Measurements from ENCODE around the gene SLC51B.
"Not testable (repeated sequence)": the region's sequence is repeated elsewhere in the genome, so short reads cannot be mapped to it uniquely, and the experiment has no call there.

The SLC51B gene

DNA sequence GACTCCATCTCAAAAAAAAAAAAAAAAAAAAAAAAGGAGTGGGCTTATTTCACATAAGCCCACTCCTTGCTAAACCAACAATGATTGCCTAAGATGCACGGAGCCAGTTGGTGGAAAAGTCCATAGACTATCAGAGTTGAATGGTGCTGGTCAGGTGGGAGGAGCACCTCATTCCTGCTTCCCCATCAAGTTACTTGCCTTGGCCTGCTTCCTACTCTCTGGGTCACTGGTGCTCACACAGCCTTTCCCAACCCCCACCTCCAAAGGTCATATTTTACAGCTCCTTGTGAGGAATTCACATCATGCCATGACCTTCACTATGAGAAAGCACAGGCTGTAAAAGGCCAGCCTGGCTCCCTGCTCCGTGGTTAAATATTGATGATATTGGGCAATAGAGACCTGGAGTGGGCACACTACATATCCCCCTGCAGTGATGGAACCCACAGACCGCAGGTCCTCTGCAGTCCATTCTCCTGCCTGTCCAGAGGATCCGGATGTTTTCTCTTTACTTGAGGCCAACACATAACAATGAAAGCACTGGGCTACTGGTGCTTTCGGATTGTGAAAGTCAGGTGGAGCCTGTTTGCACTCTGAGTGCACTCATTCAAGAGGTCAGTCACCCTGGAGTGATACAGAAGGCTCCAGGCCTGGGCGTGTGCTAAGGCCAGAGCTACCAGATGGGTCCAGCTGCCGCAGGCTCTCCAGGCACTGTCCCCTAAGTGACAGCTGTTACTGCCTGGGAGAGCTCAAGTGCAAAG, at the start of gene SLC51B:
Gene SLC51B, plus strand, starts transcription at position 664 of the 758 bp plus-strand sequence. CDS start 4,618 bp downstream, outside the sequence.
- no peak within 1 kb of the TSS for H3K4me3 Mint-ChIP-seq
- peaks cover 5% of the 10 kb centered on the region for H3K4me1 Mint-ChIP-seq (ENCODE audit: low read depth)
- peaks cover 9% of the 10 kb centered on the region for H3K27me3 Mint-ChIP-seq (ENCODE audit: low read depth)
- no peak within 1 kb of the TSS for H3K27ac Mint-ChIP-seq
- no peaks in the 10 kb centered on the region for H3K9me3 Mint-ChIP-seq
- no peaks in the 10 kb centered on the region for H3K36me3 Mint-ChIP-seq (ENCODE audit: low read depth)

DNA sequence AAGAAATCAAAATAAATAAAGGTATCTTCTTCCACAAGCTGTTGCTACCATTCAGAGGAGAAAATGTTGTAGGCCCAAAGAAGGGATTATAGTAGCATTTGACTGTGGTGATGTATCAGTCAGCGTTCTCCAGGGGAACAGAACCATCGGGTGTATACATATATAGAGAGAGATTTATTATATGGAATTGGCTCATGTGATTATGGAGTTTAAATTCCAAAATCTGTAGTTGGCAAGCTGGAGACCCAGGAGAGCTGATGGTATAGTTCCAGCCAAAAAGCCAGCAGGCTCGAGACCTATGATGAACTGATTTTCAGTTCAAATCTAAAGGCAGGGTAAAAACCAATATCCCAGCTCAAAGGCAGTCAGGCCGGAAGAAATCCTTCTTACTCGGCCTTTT, 48.1 kb upstream of the SLC51B start:
- H3K4me3 Mint-ChIP-seq: no peak overlapping the region
- no peaks in the 10 kb centered on the region for H3K27me3 Mint-ChIP-seq (ENCODE audit: low read depth)
- H3K27ac Mint-ChIP-seq: no peak overlapping the region
- H3K4me1 Mint-ChIP-seq (ENCODE audit: low read depth): peaks cover 5% of the 10 kb centered on the region
- no peaks in the 10 kb centered on the region for H3K36me3 Mint-ChIP-seq (ENCODE audit: low read depth)
- no peaks in the 10 kb centered on the region for H3K9me3 Mint-ChIP-seq

DNA sequence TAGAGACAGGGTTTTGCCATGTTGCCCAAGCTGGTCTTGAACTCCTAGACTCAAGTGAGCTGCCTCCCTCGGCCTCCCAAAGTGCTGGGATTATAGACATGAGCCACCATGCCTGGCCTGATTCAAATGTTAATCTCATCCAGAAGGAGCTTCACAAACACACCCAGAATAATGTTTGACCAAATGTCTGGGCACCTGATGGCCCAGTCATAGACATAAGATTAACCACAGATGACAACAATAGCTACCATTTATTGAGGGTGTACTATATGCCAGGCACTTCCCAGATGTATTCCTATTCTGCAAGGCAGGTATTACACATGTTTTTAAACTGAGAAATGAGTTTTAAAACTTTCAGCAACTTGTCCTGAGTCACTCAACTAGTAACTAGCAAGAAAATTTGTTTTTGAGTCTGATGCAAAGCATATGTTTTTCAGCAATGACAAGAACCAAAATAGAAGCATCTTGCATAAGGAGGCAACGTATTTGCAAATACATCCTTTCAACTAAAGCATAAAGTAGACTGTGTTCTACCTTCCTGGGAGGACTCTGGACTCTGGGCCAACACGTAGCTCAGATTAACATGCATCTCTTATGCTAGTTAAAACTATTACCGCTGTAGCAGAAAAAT, 47.3 kb upstream of the SLC51B start:
- Mint-ChIP-seq H3K27ac (no peak overlapping the region), H3K27me3 (ENCODE audit: low read depth) (no peaks in the 10 kb centered on the region), H3K36me3 (ENCODE audit: low read depth) (peaks cover under 1% of the 10 kb centered on the region), H3K4me3 (no peak overlapping the region), H3K4me1 (ENCODE audit: low read depth) (peaks cover 4% of the 10 kb centered on the region), H3K9me3 (no peaks in the 10 kb centered on the region)

DNA sequence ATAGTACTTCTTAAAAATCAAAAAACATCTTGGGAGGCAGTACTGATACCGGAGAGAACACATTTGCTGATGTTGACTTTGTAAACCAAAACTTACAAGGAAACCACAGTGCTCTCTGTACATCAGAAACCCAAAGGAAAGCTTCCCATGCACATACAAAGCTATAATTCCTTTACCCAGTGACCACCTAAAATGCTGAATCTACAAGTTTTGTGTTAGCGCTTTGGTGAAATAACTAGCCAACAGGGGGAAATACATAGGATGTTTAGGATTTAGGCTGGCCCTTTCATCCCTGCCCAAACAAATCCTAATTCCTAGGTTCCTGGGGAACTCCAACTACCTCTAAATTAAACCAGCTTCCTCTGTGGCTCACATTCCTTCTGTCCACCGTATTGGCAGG, 40.2 kb upstream of the SLC51B start:
- H3K4me3 Mint-ChIP-seq: no peak overlapping the region
- no peaks in the 10 kb centered on the region for H3K4me1 Mint-ChIP-seq (ENCODE audit: low read depth)
- H3K27me3 Mint-ChIP-seq (ENCODE audit: low read depth): no peaks in the 10 kb centered on the region
- no peak overlapping the region for H3K27ac Mint-ChIP-seq
- H3K36me3 Mint-ChIP-seq (ENCODE audit: low read depth): peaks cover 5% of the 10 kb centered on the region
- no peaks in the 10 kb centered on the region for H3K9me3 Mint-ChIP-seq

GRCh38 chr15:65006876-65007275, 38.3 kb upstream of the SLC51B start:
- Mint-ChIP-seq H3K9me3 (no peaks in the 10 kb centered on the region), H3K27ac (no peak overlapping the region), H3K4me3 (no peak overlapping the region), H3K4me1 (ENCODE audit: low read depth) (no peaks in the 10 kb centered on the region), H3K36me3 (ENCODE audit: low read depth) (peaks cover 8% of the 10 kb centered on the region), H3K27me3 (ENCODE audit: low read depth) (no peaks in the 10 kb centered on the region)

DNA sequence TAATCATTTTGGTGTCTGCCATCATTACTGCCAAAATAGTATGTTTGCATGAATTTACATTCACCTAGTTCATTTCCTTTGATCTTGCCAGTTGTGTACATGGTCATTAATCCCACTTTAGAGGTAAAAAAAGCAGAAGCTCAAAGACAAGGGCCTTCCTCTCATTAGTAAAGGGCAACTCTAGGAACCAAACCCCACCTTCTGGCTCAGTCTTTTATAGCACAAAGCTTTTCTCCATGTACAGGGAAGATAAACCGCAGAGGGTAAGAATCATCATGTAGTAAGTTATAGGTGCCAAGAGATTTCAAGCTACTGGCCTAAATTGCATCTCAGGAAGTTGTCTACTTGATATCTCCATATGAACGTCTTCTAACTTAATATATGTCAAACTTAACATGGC, 36.2 kb upstream of the SLC51B start:
- Mint-ChIP-seq H3K36me3 (ENCODE audit: low read depth) (peaks cover 20% of the 10 kb centered on the region), H3K9me3 (peaks cover 15% of the 10 kb centered on the region), H3K27ac (no peak overlapping the region), H3K27me3 (ENCODE audit: low read depth) (no peaks in the 10 kb centered on the region), H3K4me1 (ENCODE audit: low read depth) (no peaks in the 10 kb centered on the region), H3K4me3 (no peak overlapping the region)

DNA sequence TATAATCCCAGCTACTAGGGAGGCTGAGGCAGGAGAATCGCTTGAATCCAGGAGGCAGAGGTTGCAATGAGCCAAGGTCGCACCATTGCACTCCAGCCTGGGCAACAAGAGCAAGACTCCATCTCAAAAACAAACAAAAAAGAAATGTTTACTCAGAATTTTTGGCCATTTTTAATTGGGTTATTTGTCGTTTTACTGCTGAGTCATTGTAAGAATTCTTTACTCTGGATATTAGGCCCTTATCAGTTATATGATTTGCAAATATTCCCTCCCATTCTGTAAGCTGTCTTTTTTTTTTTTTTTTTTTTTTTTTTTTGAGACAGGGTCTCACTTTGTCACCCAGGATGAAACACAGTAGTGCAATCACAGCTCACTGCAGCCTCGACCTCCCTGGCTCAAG, 34.0 kb upstream of the SLC51B start:
- H3K27me3 Mint-ChIP-seq (ENCODE audit: low read depth); H3K4me3 Mint-ChIP-seq; H3K27ac Mint-ChIP-seq; H3K4me1 Mint-ChIP-seq (ENCODE audit: low read depth): not testable (repeated sequence)
- Mint-ChIP-seq H3K36me3 (ENCODE audit: low read depth) (peaks cover 30% of the 10 kb centered on the region), H3K9me3 (peaks cover 15% of the 10 kb centered on the region)

DNA sequence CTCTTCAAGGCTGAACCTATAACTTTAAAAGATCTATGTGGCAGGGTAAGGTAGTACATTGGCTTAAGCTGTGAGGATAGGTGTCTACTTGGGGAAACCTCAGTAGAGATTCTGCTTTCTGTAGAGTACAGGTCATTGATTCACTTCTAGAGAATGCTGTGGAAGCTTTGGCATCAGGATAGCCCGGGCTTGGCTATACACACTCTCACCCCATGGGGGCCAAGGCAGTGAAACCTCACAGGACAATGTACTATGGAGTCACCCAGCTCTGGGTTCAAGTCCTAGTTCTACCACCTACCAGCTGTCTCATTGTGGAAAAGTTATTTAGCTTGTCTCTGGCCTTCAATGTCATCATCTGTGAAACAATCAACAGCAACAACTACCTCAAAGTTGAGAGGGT, 24.8 kb upstream of the SLC51B start:
- Mint-ChIP-seq H3K36me3 (ENCODE audit: low read depth) (peaks cover 26% of the 10 kb centered on the region), H3K4me3 (no peak overlapping the region), H3K27ac (no peak overlapping the region), H3K9me3 (no peaks in the 10 kb centered on the region), H3K4me1 (ENCODE audit: low read depth) (peaks cover 3% of the 10 kb centered on the region), H3K27me3 (ENCODE audit: low read depth) (no peaks in the 10 kb centered on the region)

- Mint-ChIP-seq H3K4me1 (ENCODE audit: low read depth) (peaks cover 5% of the 10 kb centered on the region), H3K36me3 (ENCODE audit: low read depth) (peaks cover 31% of the 10 kb centered on the region), H3K27me3 (ENCODE audit: low read depth) (no peaks in the 10 kb centered on the region), H3K4me3 (no peak overlapping the region), H3K27ac (no peak overlapping the region), H3K9me3 (no peaks in the 10 kb centered on the region)
Observed at GRCh38 chr15:65021488-65021887, 23.7 kb upstream of the SLC51B start.

GRCh38 chr15:65026756-65027155, 18.4 kb upstream of the SLC51B start:
- no peak overlapping the region for H3K4me3 Mint-ChIP-seq
- H3K36me3 Mint-ChIP-seq (ENCODE audit: low read depth): peaks cover 15% of the 10 kb centered on the region
- H3K4me1 Mint-ChIP-seq (ENCODE audit: low read depth): peaks cover 6% of the 10 kb centered on the region
- no peak overlapping the region for H3K27ac Mint-ChIP-seq
- no peaks in the 10 kb centered on the region for H3K9me3 Mint-ChIP-seq
- peaks cover 9% of the 10 kb centered on the region for H3K27me3 Mint-ChIP-seq (ENCODE audit: low read depth)

- no peak overlapping the region for H3K27ac Mint-ChIP-seq
- H3K9me3 Mint-ChIP-seq: no peaks in the 10 kb centered on the region
- peaks cover 6% of the 10 kb centered on the region for H3K4me1 Mint-ChIP-seq (ENCODE audit: low read depth)
- H3K27me3 Mint-ChIP-seq (ENCODE audit: low read depth): peaks cover 18% of the 10 kb centered on the region
- H3K36me3 Mint-ChIP-seq (ENCODE audit: low read depth): peaks cover 15% of the 10 kb centered on the region
- H3K4me3 Mint-ChIP-seq: peak overlapping the region; percentile 97
Observed at GRCh38 chr15:65027593-65027992, 17.6 kb upstream of the SLC51B start.

GRCh38 chr15:65028338-65028737, 16.8 kb upstream of the SLC51B start:
- no peaks in the 10 kb centered on the region for H3K9me3 Mint-ChIP-seq
- H3K27me3 Mint-ChIP-seq (ENCODE audit: low read depth): peaks cover 22% of the 10 kb centered on the region

GRCh38 chr15:65028921-65029735, 16.1 kb upstream of the SLC51B start, which contains the start of gene MTFMT:
Gene MTFMT (minus strand): TSS chr15:65029639. CDS start chr15:65029613, 26 bp downstream.
- H3K4me1 Mint-ChIP-seq (ENCODE audit: low read depth): peaks cover 12% of the 10 kb centered on the region
- H3K9me3 Mint-ChIP-seq: no peaks in the 10 kb centered on the region
- peak within 1 kb of the TSS; percentile 86 for H3K27ac Mint-ChIP-seq
- H3K27me3 Mint-ChIP-seq (ENCODE audit: low read depth): peaks cover 22% of the 10 kb centered on the region
- H3K4me3 Mint-ChIP-seq: peak within 1 kb of the TSS; percentile 97
- H3K36me3 Mint-ChIP-seq (ENCODE audit: low read depth): peaks cover 15% of the 10 kb centered on the region

More at GRCh38 chr15:65028338-65028737, 16.8 kb upstream of the SLC51B start:
- H3K36me3 Mint-ChIP-seq (ENCODE audit: low read depth): peaks cover 15% of the 10 kb centered on the region
- peaks cover 9% of the 10 kb centered on the region for H3K4me1 Mint-ChIP-seq (ENCODE audit: low read depth)
- H3K27ac Mint-ChIP-seq: peak overlapping the region; percentile 86
- H3K4me3 Mint-ChIP-seq: peak overlapping the region; percentile 97

DNA sequence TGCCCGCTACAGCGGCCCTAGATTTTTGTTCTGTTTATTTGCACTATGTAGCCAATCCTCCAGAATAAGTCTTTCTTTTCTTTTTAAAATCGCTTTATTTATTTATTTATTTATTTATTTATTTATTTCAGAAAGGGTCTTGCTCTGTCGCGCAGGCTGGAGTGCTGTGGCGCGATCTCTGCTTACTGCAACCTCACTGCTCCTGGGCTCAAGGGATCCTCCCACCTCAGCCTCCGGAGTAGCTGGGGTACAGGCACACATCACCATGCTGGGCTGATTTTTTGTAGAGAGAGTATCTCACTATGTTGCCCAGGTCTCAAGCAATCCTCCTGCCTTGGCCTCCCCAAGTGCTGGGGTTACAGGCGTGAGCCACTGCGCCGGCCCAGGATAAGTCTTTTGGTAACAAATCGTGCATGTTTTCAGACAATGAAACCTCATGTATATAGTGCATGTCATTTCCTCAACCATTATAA, 15.4 kb upstream of the SLC51B start:
- Mint-ChIP-seq H3K9me3 (no peaks in the 10 kb centered on the region), H3K4me1 (ENCODE audit: low read depth) (peaks cover 13% of the 10 kb centered on the region), H3K4me3 (peak overlapping the region; percentile 69), H3K27ac (no peak overlapping the region), H3K27me3 (ENCODE audit: low read depth) (peaks cover 22% of the 10 kb centered on the region), H3K36me3 (ENCODE audit: low read depth) (peaks cover 11% of the 10 kb centered on the region)

Measured in T-helper 1 cell treated with Interleukin-12 subunit alpha and Interleukin-12 subunit beta and Interleukin-4 antibody, amounts not matched to agents 30 μg/mL and 1 μg/mL, for 36 hours (primary cell).